Sigmoid colon (tissue), 3 donors: Measurements from ENCODE around the gene ALDH1L1.

Source experiments
- CTCF ChIP-seq, 4 experiments: fragments of 450-650 bp in 3 of 4; fragments of 200-600 bp in 1 of 4; IDR thresholded peaks; one replicate each; pipeline ENCODE4 v1.5.1; 2016 to 2019; ENCODE audit warnings: antibody characterized with exemption in 4 of 4, mild to moderate bottlenecking in 3 of 4, moderate library complexity in 2 of 4
- POLR2A ChIP-seq, 2 donors: fragments of 450-650 bp; IDR thresholded peaks; one replicate each; pipeline ENCODE4 v1.6.1; 2016; ENCODE audit warnings: antibody characterized with exemption in 2 of 2, mild to moderate bottlenecking in 2 of 2, moderate library complexity in 2 of 2

- TF ChIP-seq CTCF (IDR thresholded peaks at IDR 0.05) (no peak), POLR2A (IDR thresholded peaks at IDR 0.05) (no peak)
These were observed 61.2 kb downstream of the ALDH1L1 start for GRCh38 chr3:126119008-126119675.
